ENCODE data around the gene PLCH2.

The PLCH2 gene

GRCh38 chr1:2499260-2499659 lies 23.2 kb downstream of the PLCH2 start:
- DNase-seq (ENCODE audit: low spot score), result no peak

GRCh38 chr1:2499986-2500596 lies 24.0 kb downstream of the PLCH2 start:
- no peak for DNase-seq (ENCODE audit: low spot score)

GRCh38 chr1:2501041-2501819 lies 25.1 kb downstream of the PLCH2 start:
- no peak for DNase-seq (ENCODE audit: low spot score)

- DNase-seq (ENCODE audit: low spot score), result no peak
Observed at GRCh38 chr1:2501820-2502119, 25.7 kb downstream of the PLCH2 start.

- no peak for DNase-seq (ENCODE audit: low spot score)
Observed at GRCh38 chr1:2502210-2502609, 26.1 kb downstream of the PLCH2 start.

GRCh38 chr1:2502661-2503553 lies 26.8 kb downstream of the PLCH2 start:
- no peak for DNase-seq (ENCODE audit: low spot score)

GRCh38 chr1:2503554-2504224 lies 27.6 kb downstream of the PLCH2 start:
- DNase-seq (ENCODE audit: low spot score), result no peak

- DNase-seq (ENCODE audit: low spot score), result no peak
Observed at GRCh38 chr1:2504225-2504948, 28.3 kb downstream of the PLCH2 start.

- DNase-seq (ENCODE audit: low spot score), result no peak
Observed at GRCh38 chr1:2504949-2505272, 28.8 kb downstream of the PLCH2 start.

- no peak for DNase-seq (ENCODE audit: low spot score)
Observed at GRCh38 chr1:2505461-2505994, 29.4 kb downstream of the PLCH2 start.

GRCh38 chr1:2506007-2506860 lies 30.1 kb downstream of the PLCH2 start:
- DNase-seq (ENCODE audit: low spot score), result no peak

GRCh38 chr1:2506901-2507565 lies 30.9 kb downstream of the PLCH2 start:
- DNase-seq (ENCODE audit: low spot score), result no peak

- no peak for DNase-seq (ENCODE audit: low spot score)
Observed at GRCh38 chr1:2507744-2508155, 31.7 kb downstream of the PLCH2 start.

- no peak for DNase-seq (ENCODE audit: low spot score)
Observed at GRCh38 chr1:2508180-2508579, 32.1 kb downstream of the PLCH2 start.

- DNase-seq (ENCODE audit: low spot score), result no peak
Observed at GRCh38 chr1:2508751-2509150, 32.7 kb downstream of the PLCH2 start.

GRCh38 chr1:2509589-2509988 lies 33.5 kb downstream of the PLCH2 start:
- DNase-seq (ENCODE audit: low spot score), result no peak

GRCh38 chr1:2510366-2511155 lies 34.5 kb downstream of the PLCH2 start:
- no peak for DNase-seq (ENCODE audit: low spot score)

- no peak for DNase-seq (ENCODE audit: low spot score)
Observed at GRCh38 chr1:2512862-2513421, 36.9 kb downstream of the PLCH2 start.
